HepG2 (cell line): ENCODE measurements around the gene UBR7. TPM values are rescaled to one million over a fixed set of nuclear protein-coding genes. Genes with fewer than 3 reads are reported as not detected.

ENCODE experiments used
- HMG20B ChIP-seq: conservative IDR thresholded peaks from 2 replicates; pipeline ENCODE4 v1.6.1; 2016; ENCODE audit warnings: missing genetic modification reagents, missing compliant biosample characterization
- KAT8 ChIP-seq: IDR thresholded peaks from 2 replicates; pipeline ENCODE4 v1.6.1; 2016; ENCODE audit warnings: missing genetic modification reagents, missing compliant biosample characterization
- LBX2 ChIP-seq: sonication (generic); formaldehyde crosslinking; IDR thresholded peaks from 2 replicates; pipeline ENCODE4 v1.5.0; 2020; ENCODE audit warnings: missing genetic modification reagents, mild to moderate bottlenecking, borderline replicate concordance
- LCORL ChIP-seq, 2 experiments: fragments of 450-650 bp in 1 of 2; sonication (generic) in 1 of 2; formaldehyde crosslinking in 1 of 2; IDR thresholded peaks; 2 replicates each; pipeline versions ENCODE4 v1.5.0 to v1.6.1; 2017 to 2020; ENCODE audit warnings: antibody characterized with exemption in 1 of 2, missing genetic modification reagents in 1 of 2
- MIXL1 ChIP-seq: IDR thresholded peaks from 2 replicates; pipeline ENCODE4 v1.6.1; 2016
- NCOA1 ChIP-seq: sonication (generic); formaldehyde crosslinking; IDR thresholded peaks from 2 replicates; pipeline ENCODE4 v1.9.0; 2021; ENCODE audit warnings: missing genetic modification reagents
- NR0B2 ChIP-seq: sonication (generic); formaldehyde crosslinking; IDR thresholded peaks from 2 replicates; pipeline ENCODE4 v1.4.0; 2020; ENCODE audit warnings: mild to moderate bottlenecking, missing genetic modification reagents
- PBX2 ChIP-seq: IDR thresholded peaks from 2 replicates; pipeline ENCODE4 v1.6.1; 2016; ENCODE audit warnings: control low read depth
- PHF8 ChIP-seq: sonication (generic); formaldehyde crosslinking; IDR thresholded peaks from 2 replicates; pipeline ENCODE4 v1.5.0; 2020; ENCODE audit warnings: missing genetic modification reagents
- RARA ChIP-seq: IDR thresholded peaks from 2 replicates; pipeline ENCODE4 v1.6.1; 2016; ENCODE audit warnings: missing genetic modification reagents, missing compliant biosample characterization
- RBAK ChIP-seq: sonication (generic); formaldehyde crosslinking; IDR thresholded peaks from 2 replicates; pipeline ENCODE4 v1.5.1; 2020; ENCODE audit warnings: mild to moderate bottlenecking, missing genetic modification reagents
- RXRB ChIP-seq: IDR thresholded peaks from 2 replicates; pipeline ENCODE4 v1.6.1; 2016; ENCODE audit warnings: borderline replicate concordance, missing genetic modification reagents, missing compliant biosample characterization
- STAG1 ChIP-seq: sonication (generic); formaldehyde crosslinking; IDR thresholded peaks from 2 replicates; pipeline ENCODE4 v1.4.0; 2020; ENCODE audit warnings: missing genetic modification reagents
- ZBTB44 ChIP-seq: sonication (generic); formaldehyde crosslinking; IDR thresholded peaks from 2 replicates; pipeline ENCODE4 v1.4.0; 2020; ENCODE audit warnings: missing genetic modification reagents
- ZNF407 ChIP-seq: sonication (generic); formaldehyde crosslinking; IDR thresholded peaks from one replicate; pipeline ENCODE4 v1.5.1; 2020; ENCODE audit warnings: mild to moderate bottlenecking, missing genetic modification reagents; ENCODE audit errors: not compliant biosample characterization
- ZNF446 ChIP-seq: sonication (generic); formaldehyde crosslinking; IDR thresholded peaks from 2 replicates; pipeline ENCODE4 v1.5.0; 2020; ENCODE audit warnings: mild to moderate bottlenecking, missing genetic modification reagents
- ZNF547 ChIP-seq: sonication (generic); formaldehyde crosslinking; IDR thresholded peaks from 2 replicates; pipeline ENCODE4 v1.5.1; 2020; ENCODE audit warnings: mild to moderate bottlenecking, missing genetic modification reagents
- ZNF660 ChIP-seq: sonication (generic); formaldehyde crosslinking; IDR thresholded peaks from 2 replicates; pipeline ENCODE4 v1.5.1; 2020; ENCODE audit warnings: mild to moderate bottlenecking, low read depth, missing genetic modification reagents, borderline replicate concordance
- polyA plus RNA-seq, 8 experiments: library from polyadenylated mRNA; depleted of rRNA in 3 of 8; stranded (reverse) in 7 of 8; unstranded in 1 of 8; fragments of >200 nt; fragmentation: Illumina TruSeq in 4 of 8; extraction: Trizol in 4 of 8; gene quantifications; 2 replicates each; pipeline versions ENCODE4 v1.2.1 to v1.2.3, GENCODE V29; 2011 to 2016; ENCODE audit warnings: low read depth in 4 of 8, missing spikeins in 1 of 8, mixed read lengths in 1 of 8; ENCODE audit not compliant: insufficient read depth in 1 of 8
- total RNA-seq, 5 experiments: library from RNA; depleted of rRNA; stranded (reverse); fragments of >200 nt; fragmentation: Illumina TruSeq; extraction: Trizol; gene quantifications; 2 replicates each; pipeline ENCODE4 v1.2.3, GENCODE V29; 2016; ENCODE audit warnings: low read depth in 1 of 5

UBR7 gene
- total and polyA plus RNA-seq, 2 of the 13 experiments (the other 11 are each of a cell fraction or from before 2014, with no cell fraction given) = 11.0 to 19.7 TPM

- TF ChIP-seq ZNF407 (CRISPR knock-in tag) (peak; percentile 68), RXRB (CRISPR knock-in tag) (no peak; the same call in 1 of the 2 replicates), ZNF446 (CRISPR knock-in tag) (0 out of 2 replicates have a peak, but pooled peaks have one; percentile 22), ZBTB44 (no peak), NCOA1 (CRISPR knock-in tag) (no peak), ZNF660 (CRISPR knock-in tag) (no peak), PHF8 (CRISPR knock-in tag) (peak; percentile 82), KAT8 (CRISPR knock-in tag) (peak; percentile 90), MIXL1 (CRISPR knock-in tag) (0 out of 2 replicates have a peak, but pooled peaks have one; percentile 12), HMG20B (CRISPR knock-in tag) (no peak), LBX2 (CRISPR knock-in tag) (no peak), RBAK (no peak), PBX2 (CRISPR knock-in tag) (no peak), RARA (CRISPR knock-in tag) (peak; percentile 38), ZNF547 (CRISPR knock-in tag) (no peak), LCORL (IDR thresholded peaks at IDR 0.05) (no peak), LCORL (CRISPR knock-in tag; IDR thresholded peaks at IDR 0.05) (peak; percentile 40; the same call in 1 of the 2 replicates), NR0B2 (CRISPR knock-in tag) (peak; percentile 81; the same call in 1 of the 2 replicates), STAG1 (peak; percentile 21)
These were observed at the start of gene UBR7, which contains the start of gene GON7 (continued) for GRCh38 chr14:93206793-93207467.
